Upper lobe of right lung (tissue), 1 donor: ENCODE results near the gene SPSB3. TPM values are rescaled to one million over a fixed set of nuclear protein-coding genes. Genes with fewer than 3 reads are reported as not detected.
A peak's percentile ranks its signal among the peaks of the same experiment; 100 is the strongest.

Experiments
- ATAC-seq: fragments of 200-7000 bp; cut with Tn5 transposase; one replicate; pipeline ENCODE4 v1.9.1; 2020; ENCODE audit warnings: mild to moderate bottlenecking, moderate library complexity
- DNase-seq: peaks from one replicate; pipeline ENCODE4 v3.0.0-alpha.2; 2020
- H3K27ac ChIP-seq: fragments of 200-600 bp; one replicate; pipeline ENCODE4 v1.8.0; 2022
- H3K27me3 ChIP-seq: fragments of 200-600 bp; one replicate; pipeline ENCODE4 v1.8.0; 2022; ENCODE audit warnings: mild to moderate bottlenecking
- H3K36me3 ChIP-seq: fragments of 200-600 bp; one replicate; pipeline ENCODE4 v1.8.0; 2022
- H3K4me1 ChIP-seq: fragments of 200-600 bp; one replicate; pipeline ENCODE4 v1.8.0; 2022
- H3K4me3 ChIP-seq: fragments of 200-600 bp; one replicate; pipeline ENCODE4 v1.8.0; 2022; ENCODE audit warnings: mild to moderate bottlenecking
- H3K9me3 ChIP-seq: fragments of 200-600 bp; one replicate; pipeline ENCODE4 v1.8.0; 2022
- CTCF ChIP-seq: fragments of 200-600 bp; IDR thresholded peaks from one replicate; pipeline ENCODE4 v1.8.0; 2022; ENCODE audit warnings: antibody characterized with exemption
- intact Hi-C: fragments of 100-400 bp; cut with DNase I; formaldehyde crosslinking; loops from one replicate; pipeline ENCODE4 v1.11.0; 2022
- total RNA-seq: library from RNA; stranded (reverse); fragmentation: NEBNext Ultra II Directional; extraction: Animal tissue kit (Norgen Biotek cat#: 25700); gene quantifications from one replicate; pipeline ENCODE4 v1.2.1, GENCODE V29; 2021
- donor health status: DM: no; HTN: yes; CAD: no; lungs with severe emphysema.

SPSB3 gene
- total RNA-seq, 1 donor from 2014 or later = 43.0 TPM

- DNase-seq = peak; percentile 63
These were observed 4.1 kb upstream of the SPSB3 start for GRCh38 chr16:1786242-1787055.

GRCh38 chr16:1785846-1786170 lies 3.4 kb upstream of the SPSB3 start:
- Histone ChIP-seq H3K4me1 (peaks cover 16% of the 10 kb centered on the region), H3K36me3 (peaks cover 29% of the 10 kb centered on the region), H3K9me3 (no peaks in the 10 kb centered on the region), H3K27me3 (no peaks in the 10 kb centered on the region), H3K27ac (no peak overlapping the region), H3K4me3 (no peak overlapping the region)
- DNase-seq (peak; percentile 54), ATAC-seq (no peak)
- no peak for TF ChIP-seq CTCF
- intact Hi-C loops = no loop called here

More at GRCh38 chr16:1786242-1787055, 4.1 kb upstream of the SPSB3 start:
- intact Hi-C loops = no loop called here
- Histone ChIP-seq H3K27me3 (no peaks in the 10 kb centered on the region), H3K4me3 (no peak overlapping the region), H3K36me3 (peaks cover 29% of the 10 kb centered on the region), H3K27ac (no peak overlapping the region), H3K9me3 (no peaks in the 10 kb centered on the region), H3K4me1 (peaks cover 10% of the 10 kb centered on the region)
- ATAC-seq = no peak
- TF ChIP-seq CTCF = no peak

GRCh38 chr16:1784977-1785845 lies 2.8 kb upstream of the SPSB3 start:
- intact Hi-C loops = no loop called here
- no peak for DNase-seq
- no peaks in the 10 kb centered on the region for H3K27me3 ChIP-seq
- H3K9me3 ChIP-seq = no peaks in the 10 kb centered on the region
- H3K4me1 ChIP-seq = peaks cover 17% of the 10 kb centered on the region
- peaks cover 31% of the 10 kb centered on the region for H3K36me3 ChIP-seq
- no peak overlapping the region for H3K4me3 ChIP-seq
- no peak overlapping the region for H3K27ac ChIP-seq
- no peak for TF ChIP-seq CTCF
- no peak for ATAC-seq

- intact Hi-C loops = no loop called here
- no peaks in the 10 kb centered on the region for H3K9me3 ChIP-seq
- peak; percentile 21 for ATAC-seq
- peaks cover 29% of the 10 kb centered on the region for H3K36me3 ChIP-seq
- H3K27ac ChIP-seq = peak overlapping the region; percentile 85
- H3K27me3 ChIP-seq = no peaks in the 10 kb centered on the region
- no peak for DNase-seq
- peak overlapping the region; percentile 80 for H3K4me3 ChIP-seq
- TF ChIP-seq CTCF = no peak
- H3K4me1 ChIP-seq = peaks cover 17% of the 10 kb centered on the region
These were observed 488 bp downstream of the SPSB3 start for GRCh38 chr16:1781758-1782407.

- peak overlapping the region; percentile 80 for H3K4me3 ChIP-seq
- no peak for TF ChIP-seq CTCF
- no peaks in the 10 kb centered on the region for H3K27me3 ChIP-seq
- H3K4me1 ChIP-seq = peaks cover 17% of the 10 kb centered on the region
- peaks cover 31% of the 10 kb centered on the region for H3K36me3 ChIP-seq
- no peak for ATAC-seq
- H3K9me3 ChIP-seq = no peaks in the 10 kb centered on the region
- intact Hi-C loops = no loop called here
- DNase-seq = no peak
- no peak overlapping the region for H3K27ac ChIP-seq
These were observed 1.1 kb downstream of the SPSB3 start for GRCh38 chr16:1781254-1781653.
